B cell (primary cell): ENCODE data around the gene CDKN1A.

Source experiments
- CTCF ChIP-seq: fragments of 200-600 bp; IDR thresholded peaks from one replicate; pipeline ENCODE4 v1.8.0; 2022; ENCODE audit warnings: antibody characterized with exemption, mild to moderate bottlenecking
- EZH2 ChIP-seq: IDR thresholded peaks from 2 replicates; pipeline ENCODE4 v1.6.1; 2012; ENCODE audit warnings: borderline replicate concordance, low read depth, mild to moderate bottlenecking, moderate library complexity, low read length; ENCODE audit not compliant: insufficient read depth, poor library complexity, severe bottlenecking

- TF ChIP-seq CTCF = no peak
- TF ChIP-seq EZH2 = no peak
These were observed 35.3 kb upstream of the CDKN1A start for GRCh38 chr6:36642913-36643817.
